ENCODE results near the gene RAB24. TPM values are rescaled to one million over a fixed set of nuclear protein-coding genes. Genes with fewer than 3 reads are reported as not detected.

RAB24 gene
- polyA plus RNA-seq, 1 donor from 2014 or later, result 79.0 TPM

DNA sequence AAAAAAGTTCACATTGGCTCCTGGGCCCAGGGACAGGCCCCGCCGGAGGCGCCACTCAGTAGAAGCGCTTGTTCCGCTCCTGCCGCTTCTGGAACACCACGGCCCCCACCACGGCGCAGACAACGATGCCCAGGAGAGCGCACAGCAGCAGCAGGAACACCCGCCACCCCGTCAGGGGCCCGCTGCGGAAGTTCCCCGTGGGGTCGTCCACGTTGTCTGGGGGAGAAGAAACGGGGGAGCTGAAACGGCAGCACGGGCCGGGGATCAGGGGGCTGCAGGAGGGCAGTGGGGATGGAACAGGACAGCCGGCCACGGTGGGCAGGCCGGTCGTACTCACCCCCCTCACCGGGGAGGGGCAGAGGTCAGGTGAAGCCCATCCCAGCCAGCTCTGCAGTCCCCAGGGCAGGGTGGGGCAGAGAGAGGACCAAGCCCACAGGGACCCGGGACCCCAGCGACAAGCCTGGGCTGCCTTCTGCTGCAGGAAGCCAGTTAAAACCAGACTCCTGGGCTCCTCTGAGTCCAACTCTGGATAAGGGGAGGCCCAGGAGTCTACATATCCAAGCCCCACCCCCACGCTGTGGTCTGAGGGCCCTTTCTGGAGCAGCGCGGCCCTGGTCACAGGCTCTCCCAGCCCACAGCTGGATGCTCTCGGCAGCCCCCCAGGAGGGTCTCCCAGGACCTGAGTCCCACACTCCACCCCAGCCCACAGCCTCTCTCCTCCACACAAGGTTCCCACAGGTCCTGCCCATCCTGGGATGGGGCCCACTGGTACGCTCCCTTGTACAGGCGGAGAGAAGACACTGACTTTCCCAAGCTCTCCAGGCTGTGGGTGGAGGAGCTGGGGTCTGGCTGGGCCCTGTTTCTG lies 28.7 kb upstream of the RAB24 start:
- Histone ChIP-seq H3K27ac (ENCODE audit: low read length) (no peak overlapping the region), H3K79me2 (replicated peaks; ENCODE audit: insufficient read depth, low read length) (no peaks in the 10 kb centered on the region), H3K4me2 (ENCODE audit: low read length) (no peak overlapping the region), H3K9me3 (ENCODE audit: low read length) (no peaks in the 10 kb centered on the region), H3K4me3 (ENCODE audit: low read length) (no peak overlapping the region), H4K20me1 (ENCODE audit: insufficient read depth) (no peaks in the 10 kb centered on the region), H3K27me3 (ENCODE audit: insufficient read depth, low read depth, low read length) (no peaks in the 10 kb centered on the region), H2AFZ (ENCODE audit: low read depth, low read length) (no peak overlapping the region), H3K9ac (ENCODE audit: low read length) (no peak overlapping the region), H3K9me2 (ENCODE audit: insufficient read depth, low read length) (no peaks in the 10 kb centered on the region), H3K36me3 (ENCODE audit: insufficient read depth, low read length) (no peaks in the 10 kb centered on the region), H3F3A (ENCODE audit: insufficient read depth, low read length, poor library complexity, severe bottlenecking) (no peaks in the 10 kb centered on the region)
- TF ChIP-seq, protein P1, sequence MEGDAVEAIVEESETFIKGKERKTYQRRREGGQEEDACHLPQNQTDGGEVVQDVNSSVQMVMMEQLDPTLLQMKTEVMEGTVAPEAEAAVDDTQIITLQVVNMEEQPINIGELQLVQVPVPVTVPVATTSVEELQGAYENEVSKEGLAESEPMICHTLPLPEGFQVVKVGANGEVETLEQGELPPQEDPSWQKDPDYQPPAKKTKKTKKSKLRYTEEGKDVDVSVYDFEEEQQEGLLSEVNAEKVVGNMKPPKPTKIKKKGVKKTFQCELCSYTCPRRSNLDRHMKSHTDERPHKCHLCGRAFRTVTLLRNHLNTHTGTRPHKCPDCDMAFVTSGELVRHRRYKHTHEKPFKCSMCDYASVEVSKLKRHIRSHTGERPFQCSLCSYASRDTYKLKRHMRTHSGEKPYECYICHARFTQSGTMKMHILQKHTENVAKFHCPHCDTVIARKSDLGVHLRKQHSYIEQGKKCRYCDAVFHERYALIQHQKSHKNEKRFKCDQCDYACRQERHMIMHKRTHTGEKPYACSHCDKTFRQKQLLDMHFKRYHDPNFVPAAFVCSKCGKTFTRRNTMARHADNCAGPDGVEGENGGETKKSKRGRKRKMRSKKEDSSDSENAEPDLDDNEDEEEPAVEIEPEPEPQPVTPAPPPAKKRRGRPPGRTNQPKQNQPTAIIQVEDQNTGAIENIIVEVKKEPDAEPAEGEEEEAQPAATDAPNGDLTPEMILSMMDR (IDR thresholded peaks at IDR 0.05; ENCODE audit: poor library complexity, severe bottlenecking), result no peak
- TF ChIP-seq MXI1 (conservative IDR thresholded peaks at IDR 0.05; ENCODE audit: poor library complexity, severe bottlenecking), result no peak

DNA sequence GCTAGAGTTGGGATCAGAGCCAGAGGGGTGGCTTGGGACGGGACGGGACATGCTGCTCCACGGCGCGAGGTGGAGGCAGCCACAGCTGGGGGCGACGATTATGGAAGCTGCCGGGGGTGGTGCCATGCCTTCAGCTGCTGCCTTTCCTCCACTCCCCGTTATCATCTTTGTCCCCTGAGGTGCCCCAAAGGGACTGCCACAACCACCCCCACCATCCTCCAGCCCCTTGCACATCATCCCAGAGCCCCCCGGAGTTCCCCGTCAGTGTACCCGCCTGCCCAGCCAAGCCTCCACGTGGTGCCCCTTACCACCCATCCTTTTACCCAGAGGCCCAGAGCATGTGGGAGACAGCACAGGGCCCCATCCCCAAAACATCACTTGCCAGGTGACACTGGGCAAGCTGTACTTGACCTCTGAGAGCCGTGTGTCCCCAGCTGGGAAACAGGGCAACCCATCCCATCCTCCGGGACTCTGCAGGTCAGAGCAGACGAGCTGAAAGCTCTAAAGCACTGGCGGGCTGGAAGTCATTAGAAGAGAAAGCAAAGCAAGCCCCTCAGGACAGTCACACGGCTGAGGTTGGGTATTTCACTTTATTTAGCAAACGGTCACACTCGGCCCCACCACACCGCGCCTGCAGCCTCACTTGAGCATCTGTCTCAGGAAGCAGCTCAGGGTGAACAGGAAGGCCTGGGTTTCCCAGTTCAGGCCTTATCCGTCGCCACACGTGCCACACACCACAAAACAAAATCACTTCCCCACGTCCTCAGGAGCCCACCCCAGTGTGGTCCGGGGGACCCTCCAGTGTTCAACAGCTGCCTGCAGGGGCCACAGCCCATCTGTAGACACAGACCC lies 27.7 kb upstream of the RAB24 start:
- Histone ChIP-seq H2AFZ (ENCODE audit: low read depth, low read length) (no peak overlapping the region), H3K36me3 (ENCODE audit: insufficient read depth, low read length) (no peaks in the 10 kb centered on the region), H3K27ac (ENCODE audit: low read length) (no peak overlapping the region), H4K20me1 (ENCODE audit: insufficient read depth) (no peaks in the 10 kb centered on the region), H3K79me2 (replicated peaks; ENCODE audit: insufficient read depth, low read length) (no peaks in the 10 kb centered on the region), H3K4me3 (ENCODE audit: low read length) (no peak overlapping the region), H3F3A (ENCODE audit: insufficient read depth, low read length, poor library complexity, severe bottlenecking) (no peaks in the 10 kb centered on the region), H3K27me3 (ENCODE audit: insufficient read depth, low read depth, low read length) (no peaks in the 10 kb centered on the region), H3K9ac (ENCODE audit: low read length) (no peak overlapping the region), H3K4me2 (ENCODE audit: low read length) (no peak overlapping the region), H3K9me2 (ENCODE audit: insufficient read depth, low read length) (no peaks in the 10 kb centered on the region), H3K9me3 (ENCODE audit: low read length) (no peaks in the 10 kb centered on the region)
- TF ChIP-seq MXI1 (conservative IDR thresholded peaks at IDR 0.05; ENCODE audit: poor library complexity, severe bottlenecking), result no peak
- TF ChIP-seq RAD21 (conservative IDR thresholded peaks at IDR 0.05), result no peak
- no peak for TF ChIP-seq SMC3 (conservative IDR thresholded peaks at IDR 0.05; ENCODE audit: poor library complexity)
- TF ChIP-seq POLR2AphosphoS5 (IDR thresholded peaks at IDR 0.05), result no peak
- TF ChIP-seq TAF1 (IDR thresholded peaks at IDR 0.05; ENCODE audit: low read depth), result no peak
- no peak for TF ChIP-seq EP300 (conservative IDR thresholded peaks at IDR 0.05; ENCODE audit: poor library complexity, severe bottlenecking)
- TF ChIP-seq, protein P2, sequence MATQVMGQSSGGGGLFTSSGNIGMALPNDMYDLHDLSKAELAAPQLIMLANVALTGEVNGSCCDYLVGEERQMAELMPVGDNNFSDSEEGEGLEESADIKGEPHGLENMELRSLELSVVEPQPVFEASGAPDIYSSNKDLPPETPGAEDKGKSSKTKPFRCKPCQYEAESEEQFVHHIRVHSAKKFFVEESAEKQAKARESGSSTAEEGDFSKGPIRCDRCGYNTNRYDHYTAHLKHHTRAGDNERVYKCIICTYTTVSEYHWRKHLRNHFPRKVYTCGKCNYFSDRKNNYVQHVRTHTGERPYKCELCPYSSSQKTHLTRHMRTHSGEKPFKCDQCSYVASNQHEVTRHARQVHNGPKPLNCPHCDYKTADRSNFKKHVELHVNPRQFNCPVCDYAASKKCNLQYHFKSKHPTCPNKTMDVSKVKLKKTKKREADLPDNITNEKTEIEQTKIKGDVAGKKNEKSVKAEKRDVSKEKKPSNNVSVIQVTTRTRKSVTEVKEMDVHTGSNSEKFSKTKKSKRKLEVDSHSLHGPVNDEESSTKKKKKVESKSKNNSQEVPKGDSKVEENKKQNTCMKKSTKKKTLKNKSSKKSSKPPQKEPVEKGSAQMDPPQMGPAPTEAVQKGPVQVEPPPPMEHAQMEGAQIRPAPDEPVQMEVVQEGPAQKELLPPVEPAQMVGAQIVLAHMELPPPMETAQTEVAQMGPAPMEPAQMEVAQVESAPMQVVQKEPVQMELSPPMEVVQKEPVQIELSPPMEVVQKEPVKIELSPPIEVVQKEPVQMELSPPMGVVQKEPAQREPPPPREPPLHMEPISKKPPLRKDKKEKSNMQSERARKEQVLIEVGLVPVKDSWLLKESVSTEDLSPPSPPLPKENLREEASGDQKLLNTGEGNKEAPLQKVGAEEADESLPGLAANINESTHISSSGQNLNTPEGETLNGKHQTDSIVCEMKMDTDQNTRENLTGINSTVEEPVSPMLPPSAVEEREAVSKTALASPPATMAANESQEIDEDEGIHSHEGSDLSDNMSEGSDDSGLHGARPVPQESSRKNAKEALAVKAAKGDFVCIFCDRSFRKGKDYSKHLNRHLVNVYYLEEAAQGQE (IDR thresholded peaks at IDR 0.05; ENCODE audit: borderline replicate concordance), result no peak
- no peak for TF ChIP-seq EZH2 (IDR thresholded peaks at IDR 0.05; ENCODE audit: borderline replicate concordance, insufficient read depth, low read length, poor library complexity, severe bottlenecking)
- TF ChIP-seq, protein P1 (IDR thresholded peaks at IDR 0.05; ENCODE audit: poor library complexity, severe bottlenecking), result no peak

Measured in neural cell (in vitro differentiated cells).